ENCODE results near the gene BPIFA1.

The BPIFA1 gene

GRCh38 chr20:33239979-33240736 is 4.4 kb downstream of the BPIFA1 start:
- DNase-seq: peak in 1 of 2 donors; percentile 24
- intact Hi-C loops (cut with DNase I; ENCODE audit: low total_unique reads): no loop called here
- no peak overlapping the region for H3K27ac ChIP-seq
- H3K36me3 ChIP-seq: no peaks in the 10 kb centered on the region
- peaks cover 0 to 16% of the 10 kb centered on the region in 2 donors for H3K27me3 ChIP-seq
- no peaks in the 10 kb centered on the region for H3K9me3 ChIP-seq
- H3K4me1 ChIP-seq: no peaks in the 10 kb centered on the region
- no peak for TF ChIP-seq CTCF (IDR thresholded peaks at IDR 0.05)
- H3K4me3 ChIP-seq: no peak overlapping the region

DNA sequence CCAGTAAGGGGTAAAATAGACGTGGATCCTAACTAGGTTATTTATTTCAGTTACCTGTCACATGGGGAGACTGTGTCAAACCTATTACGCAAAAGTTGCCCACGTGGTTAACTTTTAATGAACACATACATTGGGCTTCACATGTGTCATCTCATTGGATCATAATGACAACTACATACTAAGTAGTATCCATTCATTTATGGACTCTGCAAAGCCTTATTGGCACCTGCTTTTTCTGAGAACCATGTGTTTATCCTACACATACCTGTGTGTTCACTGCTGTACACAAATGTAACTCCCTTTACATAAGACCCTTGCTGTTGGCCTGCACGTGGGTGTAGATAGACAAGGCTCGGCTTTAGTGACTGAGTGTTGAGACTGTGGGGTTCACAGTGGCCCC is 5.1 kb downstream of the BPIFA1 start:
- H3K4me3 ChIP-seq: no peak overlapping the region
- intact Hi-C loops (cut with DNase I; ENCODE audit: low total_unique reads): no loop called here
- H3K4me1 ChIP-seq: no peaks in the 10 kb centered on the region
- DNase-seq: no peak
- H3K36me3 ChIP-seq: no peaks in the 10 kb centered on the region
- H3K9me3 ChIP-seq: no peaks in the 10 kb centered on the region
- H3K27me3 ChIP-seq: peaks cover 0 to 12% of the 10 kb centered on the region in 2 donors
- no peak for TF ChIP-seq CTCF (IDR thresholded peaks at IDR 0.05)
- H3K27ac ChIP-seq: no peak overlapping the region

- no peak for TF ChIP-seq CTCF (IDR thresholded peaks at IDR 0.05)
- peak in 1 of 2 donors; percentile 21 for DNase-seq
- H3K27ac ChIP-seq: no peak overlapping the region
- intact Hi-C loops (cut with DNase I; ENCODE audit: low total_unique reads): no loop called here
- no peaks in the 10 kb centered on the region for H3K4me1 ChIP-seq
- no peaks in the 10 kb centered on the region for H3K36me3 ChIP-seq
- peaks cover 0 to 3% of the 10 kb centered on the region in 2 donors for H3K27me3 ChIP-seq
- H3K4me3 ChIP-seq: no peak overlapping the region
- no peaks in the 10 kb centered on the region for H3K9me3 ChIP-seq
Observed at GRCh38 chr20:33242319-33243100, 6.7 kb downstream of the BPIFA1 start.

DNA sequence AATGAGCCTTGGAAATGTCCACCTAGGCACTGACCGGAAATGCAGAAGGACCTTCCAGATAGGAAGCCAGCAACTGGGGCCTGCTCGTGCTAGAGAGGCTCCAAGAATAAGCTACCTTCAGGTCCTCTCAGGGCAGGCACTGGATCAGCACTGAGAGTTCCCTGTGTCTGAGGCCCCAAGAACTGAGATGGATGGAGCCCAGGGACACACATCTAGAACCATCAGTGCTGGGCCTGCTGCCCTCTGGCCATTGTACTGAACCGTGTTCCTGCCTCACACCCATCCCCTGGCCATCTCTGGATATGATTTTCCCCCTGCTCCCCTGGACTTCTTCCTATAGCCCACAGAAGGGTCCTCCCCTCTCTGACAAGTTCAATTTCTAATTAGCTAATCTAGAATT is 10.3 kb downstream of the BPIFA1 start:
- no peak for TF ChIP-seq CTCF (IDR thresholded peaks at IDR 0.05)

DNA sequence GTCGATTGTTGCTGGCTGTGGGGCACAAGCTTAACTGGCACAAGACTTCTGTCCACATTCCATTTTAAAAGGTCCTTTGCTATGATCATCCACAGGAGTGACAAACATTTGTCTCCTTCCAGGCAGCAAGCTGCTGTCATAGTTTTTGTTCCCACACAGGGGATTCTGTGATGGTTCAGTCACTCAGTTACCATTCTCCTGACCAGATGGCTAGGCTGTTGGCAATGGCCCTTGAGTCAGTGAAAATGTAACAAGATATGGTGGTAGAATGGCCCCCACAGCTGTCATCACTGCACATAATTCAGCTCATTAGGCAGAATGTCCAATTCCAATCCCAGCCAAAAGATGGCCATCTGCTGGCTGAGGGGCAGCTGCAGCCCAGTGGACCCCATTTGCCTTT is 13.7 kb downstream of the BPIFA1 start:
- Histone ChIP-seq H3K27ac (no peak overlapping the region), H3K4me1 (no peaks in the 10 kb centered on the region), H3K27me3 (no peaks in the 10 kb centered on the region), H3K9me3 (no peaks in the 10 kb centered on the region), H3K36me3 (no peaks in the 10 kb centered on the region), H3K4me3 (no peak overlapping the region)
- DNase-seq: peak in 1 of 2 donors; percentile 21
- no peak for TF ChIP-seq CTCF (IDR thresholded peaks at IDR 0.05)
- intact Hi-C loops (cut with DNase I; ENCODE audit: low total_unique reads): no loop called here

More for the DNA sequence above, 10.3 kb downstream of the BPIFA1 start:
- H3K27me3 ChIP-seq: no peaks in the 10 kb centered on the region
- no peak overlapping the region for H3K4me3 ChIP-seq
- H3K9me3 ChIP-seq: no peaks in the 10 kb centered on the region
- no peak overlapping the region for H3K27ac ChIP-seq
- H3K4me1 ChIP-seq: no peaks in the 10 kb centered on the region
- DNase-seq: peak in 1 of 2 donors; percentile 33
- intact Hi-C loops (cut with DNase I; ENCODE audit: low total_unique reads): no loop called here
- H3K36me3 ChIP-seq: no peaks in the 10 kb centered on the region
